HEK293 (cell line): ENCODE measurements around the gene CDT1.

ENCODE experiments used
- CTCF ChIA-PET: fragments of 350-600 bp; formaldehyde crosslinking; extraction: SDS; loops from one replicate; lab custom pipeline; 2021; ENCODE audit warnings: antibody characterized with exemption; lab: Yijun Ruan, JAX
- POLR2A ChIA-PET: fragments of 300-600 bp; formaldehyde crosslinking; extraction: SDS; loops from one replicate; lab custom pipeline; 2020; ENCODE audit warnings: antibody characterized with exemption, inconsistent platforms; lab: Yijun Ruan, JAX
- H3K27ac ChIP-seq: fragments of 200-500 bp; sonication (Bioruptor generic); 2 replicates; pipeline ENCODE4 v1.5.1; 2014; ENCODE audit warnings: low read depth, low read length, control low read depth, inconsistent platforms; ENCODE audit errors: extremely low read depth
- H3K36me3 ChIP-seq, 2 experiments: fragments of 200-500 bp in 1 of 2; sonication (Bioruptor generic) in 1 of 2; 1 replicate in 1 of 2; 2 replicates in 1 of 2; pipeline ENCODE4 v1.5.1; 2014 to 2017; ENCODE audit warnings: inconsistent platforms in 2 of 2, low read length in 2 of 2; ENCODE audit not compliant: control insufficient read depth in 2 of 2, insufficient read depth in 1 of 2
- H3K4me1 ChIP-seq: fragments of 200-500 bp; sonication (Bioruptor generic); 2 replicates; pipeline ENCODE4 v1.5.1; 2014; ENCODE audit warnings: mild to moderate bottlenecking, low read length, inconsistent platforms; ENCODE audit not compliant: control insufficient read depth, insufficient read depth
- H3K4me3 ChIP-seq: 2 replicates; pipeline ENCODE4 v1.5.1; 2011; ENCODE audit warnings: low read depth, mild to moderate bottlenecking, control low read depth, low read length, moderate library complexity
- H3K9me3 ChIP-seq: fragments of 200-500 bp; sonication (Bioruptor generic); 2 replicates; pipeline ENCODE4 v1.5.1; 2014; ENCODE audit warnings: low read depth, low read length, inconsistent platforms; ENCODE audit not compliant: control insufficient read depth, insufficient read depth
- FEZF1 ChIP-seq: fragments of 450-650 bp; formaldehyde crosslinking; IDR thresholded peaks from 2 replicates; pipeline ENCODE4 v1.5.1; 2016; ENCODE audit warnings: missing biosample characterization, missing genetic modification characterization
- GFI1B ChIP-seq: fragments of 450-650 bp; formaldehyde crosslinking; IDR thresholded peaks from 2 replicates; pipeline ENCODE4 v1.5.1; 2016; ENCODE audit warnings: missing biosample characterization, missing genetic modification characterization
- HIC1 ChIP-seq: fragments of 450-650 bp; formaldehyde crosslinking; IDR thresholded peaks from 2 replicates; pipeline ENCODE4 v1.5.1; 2016; ENCODE audit warnings: missing biosample characterization, missing genetic modification characterization
- KLF1 ChIP-seq: fragments of 450-650 bp; formaldehyde crosslinking; IDR thresholded peaks from 2 replicates; pipeline ENCODE4 v1.5.1; 2016; ENCODE audit warnings: missing biosample characterization, missing genetic modification characterization
- PRDM2 ChIP-seq: fragments of 450-650 bp; formaldehyde crosslinking; IDR thresholded peaks from 2 replicates; pipeline ENCODE4 v1.5.1; 2016; ENCODE audit warnings: missing biosample characterization, missing genetic modification characterization, borderline replicate concordance
- SALL2 ChIP-seq: fragments of 450-650 bp; formaldehyde crosslinking; IDR thresholded peaks from 2 replicates; pipeline ENCODE4 v1.5.0; 2017; ENCODE audit warnings: missing biosample characterization, mild to moderate bottlenecking, missing genetic modification characterization, borderline replicate concordance
- ZBTB1 ChIP-seq: fragments of 450-650 bp; formaldehyde crosslinking; IDR thresholded peaks from 2 replicates; pipeline ENCODE4 v1.5.1; 2016; ENCODE audit warnings: missing biosample characterization, missing genetic modification characterization
- ZNF2 ChIP-seq: fragments of 450-650 bp; formaldehyde crosslinking; IDR thresholded peaks from 2 replicates; pipeline ENCODE4 v1.5.1; 2016; ENCODE audit warnings: missing biosample characterization, missing genetic modification characterization
- ZNF223 ChIP-seq: fragments of 450-650 bp; formaldehyde crosslinking; IDR thresholded peaks from 2 replicates; pipeline ENCODE4 v1.5.1; 2016; ENCODE audit warnings: missing biosample characterization, missing genetic modification characterization
- ZNF239 ChIP-seq: fragments of 450-650 bp; formaldehyde crosslinking; IDR thresholded peaks from 2 replicates; pipeline ENCODE4 v1.5.1; 2016; ENCODE audit warnings: missing biosample characterization, missing genetic modification characterization
- ZNF292 ChIP-seq: fragments of 450-650 bp; formaldehyde crosslinking; IDR thresholded peaks from 2 replicates; pipeline ENCODE4 v1.5.1; 2016; ENCODE audit warnings: low read depth, missing biosample characterization, missing genetic modification characterization, borderline replicate concordance
- ZNF398 ChIP-seq: fragments of 450-650 bp; formaldehyde crosslinking; IDR thresholded peaks from 2 replicates; pipeline ENCODE4 v1.5.1; 2017; ENCODE audit warnings: missing biosample characterization, missing genetic modification characterization
- ZNF585B ChIP-seq: fragments of 450-650 bp; formaldehyde crosslinking; IDR thresholded peaks from 2 replicates; pipeline ENCODE4 v1.5.1; 2016; ENCODE audit warnings: missing biosample characterization, missing genetic modification characterization
- ZNF624 ChIP-seq: fragments of 450-650 bp; formaldehyde crosslinking; IDR thresholded peaks from 2 replicates; pipeline ENCODE4 v1.5.1; 2017; ENCODE audit warnings: missing biosample characterization, missing genetic modification characterization
- ZNF658 ChIP-seq: fragments of 450-650 bp; formaldehyde crosslinking; IDR thresholded peaks from 2 replicates; pipeline ENCODE4; 2016; ENCODE audit warnings: missing biosample characterization, missing genetic modification characterization
- ZNF701 ChIP-seq: fragments of 450-650 bp; formaldehyde crosslinking; IDR thresholded peaks from 2 replicates; pipeline ENCODE4 v1.5.1; 2016; ENCODE audit warnings: missing biosample characterization, missing genetic modification characterization
- ZNF768 ChIP-seq: fragments of 450-650 bp; formaldehyde crosslinking; IDR thresholded peaks from 2 replicates; pipeline ENCODE4 v1.5.1; 2018; ENCODE audit warnings: missing biosample characterization, mild to moderate bottlenecking, missing genetic modification characterization
- ZNF785 ChIP-seq: fragments of 450-650 bp; formaldehyde crosslinking; IDR thresholded peaks from 2 replicates; pipeline ENCODE4 v1.5.1; 2016; ENCODE audit warnings: missing biosample characterization, missing genetic modification characterization
- ZNF837 ChIP-seq: fragments of 450-650 bp; formaldehyde crosslinking; IDR thresholded peaks from 2 replicates; pipeline ENCODE4 v1.5.1; 2016; ENCODE audit warnings: missing biosample characterization, missing genetic modification characterization
- TF ChIP-seq, protein P1 (sequence below): fragments of 450-650 bp; formaldehyde crosslinking; IDR thresholded peaks from 2 replicates; pipeline ENCODE4 v1.5.1; 2017; ENCODE audit warnings: missing biosample characterization, mild to moderate bottlenecking, missing genetic modification characterization, moderate library complexity
- TF ChIP-seq, protein P2 (sequence below): fragments of 450-650 bp; formaldehyde crosslinking; IDR thresholded peaks from 2 replicates; pipeline ENCODE4 v1.5.1; 2017; ENCODE audit warnings: missing biosample characterization, missing genetic modification characterization
- TF ChIP-seq, protein P3 (sequence below): fragments of 450-650 bp; formaldehyde crosslinking; IDR thresholded peaks from 2 replicates; pipeline ENCODE4 v1.5.1; 2016; ENCODE audit warnings: missing biosample characterization, missing genetic modification characterization

CDT1 gene

GRCh38 chr16:88807626-88808453 lies 4.3 kb downstream of the CDT1 start:
- CTCF ChIA-PET: interaction anchor here (1.5 to 3.3 kb wide), 2 partner anchors 71 kb away, joined by 3 to 25 read pairs; no protein-coding TSS in a partner anchor
- peak overlapping the region; percentile 40; the same call in 1 of the 2 replicates for H3K27ac ChIP-seq
- H3K36me3 ChIP-seq: peaks cover 0 to 70% of the 10 kb centered on the region in 2 experiments; a peak in 1 of 3 replicates
- H3K4me3 ChIP-seq: no peak overlapping the region
- peaks cover 5% of the 10 kb centered on the region for H3K4me1 ChIP-seq
- no peaks in the 10 kb centered on the region for H3K9me3 ChIP-seq
- POLR2A ChIA-PET: interaction anchor here (0.7 to 4.5 kb wide), 9 partner anchors 8 to 127 kb away, joined by 3 to 33 read pairs (median 4); no protein-coding TSS in a partner anchor
- TF ChIP-seq, protein P1, sequence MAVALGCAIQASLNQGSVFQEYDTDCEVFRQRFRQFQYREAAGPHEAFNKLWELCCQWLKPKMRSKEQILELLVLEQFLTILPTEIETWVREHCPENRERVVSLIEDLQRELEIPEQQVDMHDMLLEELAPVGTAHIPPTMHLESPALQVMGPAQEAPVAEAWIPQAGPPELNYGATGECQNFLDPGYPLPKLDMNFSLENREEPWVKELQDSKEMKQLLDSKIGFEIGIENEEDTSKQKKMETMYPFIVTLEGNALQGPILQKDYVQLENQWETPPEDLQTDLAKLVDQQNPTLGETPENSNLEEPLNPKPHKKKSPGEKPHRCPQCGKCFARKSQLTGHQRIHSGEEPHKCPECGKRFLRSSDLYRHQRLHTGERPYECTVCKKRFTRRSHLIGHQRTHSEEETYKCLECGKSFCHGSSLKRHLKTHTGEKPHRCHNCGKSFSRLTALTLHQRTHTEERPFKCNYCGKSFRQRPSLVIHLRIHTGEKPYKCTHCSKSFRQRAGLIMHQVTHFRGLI (tag by site-specific recombination): no peak
- TF ChIP-seq ZNF624 (tag by site-specific recombination): no peak
- TF ChIP-seq ZBTB1 (tag by site-specific recombination): no peak
- no peak for TF ChIP-seq ZNF223
- no peak for TF ChIP-seq KLF1 (tag by site-specific recombination)
- TF ChIP-seq PRDM2 (tag by site-specific recombination): no peak
- TF ChIP-seq ZNF701 (tag by site-specific recombination): no peak
- TF ChIP-seq, protein P2, sequence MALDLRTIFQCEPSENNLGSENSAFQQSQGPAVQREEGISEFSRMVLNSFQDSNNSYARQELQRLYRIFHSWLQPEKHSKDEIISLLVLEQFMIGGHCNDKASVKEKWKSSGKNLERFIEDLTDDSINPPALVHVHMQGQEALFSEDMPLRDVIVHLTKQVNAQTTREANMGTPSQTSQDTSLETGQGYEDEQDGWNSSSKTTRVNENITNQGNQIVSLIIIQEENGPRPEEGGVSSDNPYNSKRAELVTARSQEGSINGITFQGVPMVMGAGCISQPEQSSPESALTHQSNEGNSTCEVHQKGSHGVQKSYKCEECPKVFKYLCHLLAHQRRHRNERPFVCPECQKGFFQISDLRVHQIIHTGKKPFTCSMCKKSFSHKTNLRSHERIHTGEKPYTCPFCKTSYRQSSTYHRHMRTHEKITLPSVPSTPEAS (tag by site-specific recombination): no peak
- TF ChIP-seq ZNF658: no peak
- TF ChIP-seq ZNF785 (tag by site-specific recombination): no peak
- no peak for TF ChIP-seq ZNF837 (tag by site-specific recombination)
- no peak for TF ChIP-seq ZNF585B (tag by site-specific recombination)
- TF ChIP-seq, protein P3, sequence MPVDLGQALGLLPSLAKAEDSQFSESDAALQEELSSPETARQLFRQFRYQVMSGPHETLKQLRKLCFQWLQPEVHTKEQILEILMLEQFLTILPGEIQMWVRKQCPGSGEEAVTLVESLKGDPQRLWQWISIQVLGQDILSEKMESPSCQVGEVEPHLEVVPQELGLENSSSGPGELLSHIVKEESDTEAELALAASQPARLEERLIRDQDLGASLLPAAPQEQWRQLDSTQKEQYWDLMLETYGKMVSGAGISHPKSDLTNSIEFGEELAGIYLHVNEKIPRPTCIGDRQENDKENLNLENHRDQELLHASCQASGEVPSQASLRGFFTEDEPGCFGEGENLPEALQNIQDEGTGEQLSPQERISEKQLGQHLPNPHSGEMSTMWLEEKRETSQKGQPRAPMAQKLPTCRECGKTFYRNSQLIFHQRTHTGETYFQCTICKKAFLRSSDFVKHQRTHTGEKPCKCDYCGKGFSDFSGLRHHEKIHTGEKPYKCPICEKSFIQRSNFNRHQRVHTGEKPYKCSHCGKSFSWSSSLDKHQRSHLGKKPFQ (tag by site-specific recombination): peak; percentile 88
- no peak for TF ChIP-seq ZNF292
- no peak for TF ChIP-seq GFI1B
- no peak for TF ChIP-seq SALL2 (tag by site-specific recombination)
- TF ChIP-seq ZNF398 (tag by site-specific recombination): no peak
- TF ChIP-seq ZNF768 (tag by site-specific recombination): peak; percentile 29; the same call in 1 of the 2 replicates
- TF ChIP-seq ZNF2 (tag by site-specific recombination): no peak
- 0 out of 2 replicates have a peak, but pooled peaks have one; percentile 10 for TF ChIP-seq HIC1 (tag by site-specific recombination)
- TF ChIP-seq ZNF239: no peak
- no peak for TF ChIP-seq FEZF1 (tag by site-specific recombination)
